Daoy (cell line): ENCODE measurements around the gene SPOPL. TPM values are rescaled to one million over a fixed set of nuclear protein-coding genes. Genes with fewer than 3 reads are reported as not detected.

Experiments used
- DNase-seq: peaks from one replicate; pipeline ENCODE4 v3.0.0-alpha.2; 2015; ENCODE audit warnings: low read depth
- total RNA-seq: library from RNA; depleted of rRNA; stranded (reverse); fragments of >200 nt; shearing (Covaris generic); gene quantifications from 2 replicates; pipeline ENCODE4 v1.2.3, GENCODE V29; 2014

Gene SPOPL
- total RNA-seq, 1 experiment from 2014 or later: 11.5 TPM

- no peak for DNase-seq
Measured at GRCh38 chr2:138601458-138602165, 100.0 kb downstream of the SPOPL start.

DNA sequence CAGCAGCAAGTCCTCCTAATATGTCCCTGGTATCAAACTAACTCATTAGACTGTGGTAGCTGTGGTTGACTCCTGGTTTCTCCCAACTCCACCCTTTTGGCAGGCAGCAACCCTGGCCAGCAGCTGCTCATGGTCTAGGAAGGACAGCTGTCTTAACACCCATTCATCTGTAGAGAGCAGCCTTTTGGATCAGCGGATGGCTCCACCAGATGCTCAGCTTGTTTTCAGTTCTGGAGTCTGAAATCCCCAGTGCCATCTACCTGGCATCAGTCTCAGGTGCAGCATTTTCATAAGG lies 100.5 kb downstream of the SPOPL start:
- peak; percentile 5 for DNase-seq

GRCh38 chr2:138607746-138608145 lies 106.2 kb downstream of the SPOPL start:
- no peak for DNase-seq

DNA sequence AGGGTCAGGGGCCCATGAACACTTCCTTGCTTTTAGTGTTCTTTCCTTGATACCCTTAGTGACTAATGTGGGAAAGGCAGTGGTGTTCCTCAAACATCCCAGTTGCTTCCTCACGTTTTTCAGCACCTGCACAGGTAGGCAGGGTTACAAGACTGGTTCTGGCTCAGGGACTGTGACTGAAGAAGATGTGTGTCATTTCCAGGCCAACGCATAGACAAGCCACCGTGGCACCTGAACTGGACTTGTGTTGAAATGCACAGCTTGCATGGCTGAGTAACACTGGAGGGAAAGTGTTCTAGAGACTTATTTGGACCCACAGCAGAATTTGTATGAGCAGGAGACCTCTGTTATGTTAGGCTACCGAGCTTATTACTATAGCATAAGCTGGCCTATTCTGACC lies 107.9 kb downstream of the SPOPL start:
- DNase-seq: no peak

DNA sequence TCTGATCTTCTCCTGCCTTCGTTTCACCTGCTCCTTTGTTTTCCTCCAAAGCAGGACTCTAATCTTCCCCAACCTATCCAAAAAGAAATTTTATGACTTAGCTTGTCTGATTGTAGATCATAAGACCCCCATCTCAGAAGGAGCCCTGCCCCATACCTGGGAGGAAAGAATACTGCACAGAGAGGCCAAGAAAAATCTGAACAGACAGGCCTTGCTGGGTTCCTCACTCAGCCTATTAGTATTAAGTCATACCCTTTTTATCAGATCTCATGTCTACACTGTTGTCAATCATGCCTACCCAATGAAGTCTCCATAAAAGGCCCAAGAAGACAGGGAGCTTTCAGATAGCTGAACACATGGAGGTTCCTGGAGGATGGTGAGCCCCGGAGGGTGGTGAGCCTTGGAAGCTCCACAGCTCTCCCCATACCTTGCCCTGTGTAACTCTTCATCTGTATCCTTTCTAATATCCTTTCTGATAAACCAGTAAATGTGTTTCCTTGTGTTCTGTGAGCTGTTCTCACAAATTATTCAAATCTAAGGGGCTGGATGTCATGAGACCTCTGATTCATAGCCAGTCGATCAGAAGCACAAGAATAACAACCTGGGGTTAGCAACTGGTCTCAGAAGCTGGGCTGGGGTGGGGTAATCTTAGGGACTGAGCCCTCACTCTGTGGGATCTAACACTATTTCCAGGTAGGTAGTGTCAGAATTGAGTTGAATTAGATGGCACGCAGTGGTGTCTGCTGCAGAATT lies 108.8 kb downstream of the SPOPL start:
- DNase-seq: no peak

GRCh38 chr2:138615257-138615656 lies 113.7 kb downstream of the SPOPL start:
- peak; percentile 79 for DNase-seq

DNA sequence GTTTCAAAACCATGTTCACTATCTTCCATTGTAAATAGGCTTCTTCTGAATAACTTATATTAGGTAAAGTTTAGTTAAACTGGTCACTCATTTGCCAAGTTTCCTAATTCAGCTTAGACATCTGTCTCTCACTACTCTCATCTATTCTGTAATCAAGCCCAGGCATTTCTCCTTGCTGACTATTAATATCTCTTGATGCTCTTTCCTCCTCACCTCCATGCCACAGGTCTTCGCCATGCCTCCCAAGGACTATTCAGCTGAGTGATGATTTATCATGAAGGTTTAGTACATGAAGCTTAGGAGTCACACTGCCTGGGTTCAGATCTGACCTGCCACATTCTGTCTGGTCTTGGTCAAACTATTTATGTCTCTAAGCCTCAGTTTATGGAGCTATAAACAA lies 115.5 kb downstream of the SPOPL start:
- DNase-seq: no peak

DNA sequence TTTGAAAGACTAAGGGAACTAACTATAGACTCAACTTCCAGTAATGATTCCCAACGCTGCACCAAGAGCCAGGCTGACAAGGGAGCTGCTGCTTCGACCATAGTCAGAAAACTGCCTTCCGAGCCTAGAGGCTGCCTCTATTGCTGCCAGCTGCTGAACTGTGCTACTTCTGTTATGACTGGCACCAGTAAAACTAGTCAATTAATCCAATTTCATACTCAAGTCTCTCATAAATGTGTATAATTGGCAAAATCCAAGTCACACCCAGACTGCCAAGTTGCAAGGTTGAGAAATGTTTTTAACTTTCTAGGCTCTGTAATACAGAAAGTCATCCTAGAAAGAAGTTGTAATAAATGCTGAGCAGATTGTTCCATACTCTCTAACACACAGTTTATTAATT lies 117.4 kb downstream of the SPOPL start:
- no peak for DNase-seq

DNA sequence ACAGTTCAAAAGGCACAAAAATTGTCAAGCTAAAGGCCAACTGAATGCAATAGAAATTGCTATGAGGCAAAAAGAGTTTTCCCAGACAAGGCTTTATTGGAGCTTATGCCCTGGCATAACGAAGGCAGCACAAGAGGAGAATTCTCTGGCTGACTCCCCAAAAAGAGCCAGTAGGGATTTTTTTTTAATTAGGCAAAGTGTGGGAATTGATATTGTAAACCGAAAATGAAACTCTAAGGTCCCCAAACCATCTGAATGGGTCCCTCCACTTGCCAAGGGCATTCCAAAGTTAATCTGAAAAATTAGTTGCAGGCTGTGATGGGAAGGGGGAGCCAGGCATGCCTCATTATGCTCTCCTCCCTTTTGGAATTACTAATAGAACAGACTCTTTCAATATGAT lies 118.9 kb downstream of the SPOPL start:
- no peak for DNase-seq

GRCh38 chr2:138621139-138621538 lies 119.6 kb downstream of the SPOPL start:
- DNase-seq: no peak

DNA sequence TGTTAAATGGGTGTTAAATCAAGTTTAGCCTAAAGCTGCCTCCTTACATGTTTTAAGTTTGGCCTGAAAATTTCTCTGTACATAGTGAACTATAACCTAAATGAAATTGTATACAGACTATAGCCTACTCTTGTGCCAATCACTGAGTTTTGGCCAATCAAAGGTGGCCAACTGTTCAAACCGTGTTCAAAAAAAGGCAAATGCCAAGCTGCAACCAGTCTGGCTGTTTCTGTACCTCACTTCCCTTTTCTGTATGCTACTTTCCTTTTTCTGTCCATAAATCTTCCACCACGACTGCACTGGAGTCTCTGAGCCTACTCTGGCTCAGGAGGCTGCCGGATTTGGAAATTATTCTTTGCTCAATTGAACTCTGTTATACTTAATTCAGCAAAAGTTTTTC lies 121.0 kb downstream of the SPOPL start:
- DNase-seq: no peak
